ENCODE data around the gene FAM83B. TPM values are rescaled to one million over a fixed set of nuclear protein-coding genes. Genes with fewer than 3 reads are reported as not detected.

FAM83B gene
- total RNA-seq, 1 experiment from 2014 or later, result 0.07 TPM

DNA sequence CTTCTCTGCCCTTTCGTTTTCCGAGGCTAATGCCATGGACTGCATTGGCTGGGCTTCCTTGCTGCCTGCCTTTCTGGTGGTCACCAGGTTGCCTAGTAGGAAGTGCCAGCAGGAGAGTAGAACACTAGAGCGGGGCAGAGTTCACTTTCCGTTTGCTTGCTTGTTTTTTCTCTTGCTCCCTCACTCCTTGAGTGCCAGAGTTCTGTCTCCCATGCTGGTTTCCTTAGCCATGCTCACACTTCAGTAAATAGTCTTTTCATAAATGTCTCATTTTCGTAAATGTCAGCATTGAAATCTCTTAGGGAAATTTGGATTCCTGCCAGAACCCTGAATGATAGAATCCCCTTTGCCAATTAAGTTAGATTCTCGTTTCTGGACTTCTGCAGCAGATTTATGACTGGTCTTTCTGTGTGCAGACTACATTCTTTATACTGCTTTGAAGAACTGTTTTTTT, 63.9 kb downstream of the FAM83B start:
- no peaks in the 10 kb centered on the region for H3K36me3 ChIP-seq (ENCODE audit: low read depth, low read length)
- intact Hi-C loops (cut with micrococcal nuclease), result no loop called here
- no peak for ATAC-seq
- no peak overlapping the region for H2AFZ ChIP-seq (ENCODE audit: low read length)
- H3K4me1 ChIP-seq (ENCODE audit: insufficient read depth, low read length), result no peaks in the 10 kb centered on the region
- ChIA-PET POLR2A (ENCODE audit: unreplicated experiment) (no interaction called here), CTCF (no interaction called here)
- H3K9me3 ChIP-seq (ENCODE audit: low read length), result no peaks in the 10 kb centered on the region
- H3F3A ChIP-seq (ENCODE audit: low read length, unreplicated experiment), result no peaks in the 10 kb centered on the region
- H3K27me3 ChIP-seq (ENCODE audit: low read length), result no peaks in the 10 kb centered on the region
- H3K4me3 ChIP-seq (ENCODE audit: low read length), result no peak overlapping the region
- no TSS peak for BruUV-seq (replicated peaks)
- H3K79me2 ChIP-seq (ENCODE audit: low read length), result no peaks in the 10 kb centered on the region
- H3K9ac ChIP-seq (ENCODE audit: low read length), result no peak overlapping the region
- H4K20me1 ChIP-seq (ENCODE audit: low read length), result no peaks in the 10 kb centered on the region
- no peak overlapping the region for H3K4me2 ChIP-seq (ENCODE audit: low read length)
- H3K9me2 ChIP-seq (replicated peaks; ENCODE audit: low read length), result no peaks in the 10 kb centered on the region
- no peak for DNase-seq
- TF ChIP-seq EZH2 (IDR thresholded peaks at IDR 0.05; ENCODE audit: low read length, unreplicated experiment), result no peak
- no peak for TF ChIP-seq EZH2phosphoT487 (IDR thresholded peaks at IDR 0.05; ENCODE audit: borderline replicate concordance, low read length)
- TF ChIP-seq, protein P1, sequence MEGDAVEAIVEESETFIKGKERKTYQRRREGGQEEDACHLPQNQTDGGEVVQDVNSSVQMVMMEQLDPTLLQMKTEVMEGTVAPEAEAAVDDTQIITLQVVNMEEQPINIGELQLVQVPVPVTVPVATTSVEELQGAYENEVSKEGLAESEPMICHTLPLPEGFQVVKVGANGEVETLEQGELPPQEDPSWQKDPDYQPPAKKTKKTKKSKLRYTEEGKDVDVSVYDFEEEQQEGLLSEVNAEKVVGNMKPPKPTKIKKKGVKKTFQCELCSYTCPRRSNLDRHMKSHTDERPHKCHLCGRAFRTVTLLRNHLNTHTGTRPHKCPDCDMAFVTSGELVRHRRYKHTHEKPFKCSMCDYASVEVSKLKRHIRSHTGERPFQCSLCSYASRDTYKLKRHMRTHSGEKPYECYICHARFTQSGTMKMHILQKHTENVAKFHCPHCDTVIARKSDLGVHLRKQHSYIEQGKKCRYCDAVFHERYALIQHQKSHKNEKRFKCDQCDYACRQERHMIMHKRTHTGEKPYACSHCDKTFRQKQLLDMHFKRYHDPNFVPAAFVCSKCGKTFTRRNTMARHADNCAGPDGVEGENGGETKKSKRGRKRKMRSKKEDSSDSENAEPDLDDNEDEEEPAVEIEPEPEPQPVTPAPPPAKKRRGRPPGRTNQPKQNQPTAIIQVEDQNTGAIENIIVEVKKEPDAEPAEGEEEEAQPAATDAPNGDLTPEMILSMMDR (conservative IDR thresholded peaks at IDR 0.05; ENCODE audit: low read depth, low read length), result no peak
- H3K27ac ChIP-seq (ENCODE audit: low read length), result no peak overlapping the region

DNA sequence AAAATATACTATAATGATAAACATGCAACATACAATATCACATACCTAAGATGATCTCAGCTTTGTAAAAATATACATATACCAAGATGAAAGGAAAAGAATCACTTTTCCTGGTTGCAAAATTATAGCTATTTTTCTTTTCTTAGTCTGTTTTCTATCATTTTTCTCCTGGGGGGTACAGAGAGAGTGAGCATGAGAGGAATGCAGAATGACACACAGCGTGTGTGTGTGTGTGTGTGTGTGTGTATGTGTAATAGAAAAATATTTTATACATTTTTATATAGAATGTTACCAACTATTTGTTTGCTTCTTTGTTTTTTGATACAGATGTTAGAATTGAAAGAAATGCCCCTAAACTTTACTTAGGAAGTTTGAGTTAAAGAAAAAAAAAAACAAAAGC, 64.3 kb downstream of the FAM83B start:
- Histone ChIP-seq H3K9me2 (replicated peaks; ENCODE audit: low read length) (no peaks in the 10 kb centered on the region), H3K4me2 (ENCODE audit: low read length) (no peak overlapping the region), H3F3A (ENCODE audit: low read length, unreplicated experiment) (no peaks in the 10 kb centered on the region), H2AFZ (ENCODE audit: low read length) (no peak overlapping the region), H3K4me3 (ENCODE audit: low read length) (no peak overlapping the region), H3K9ac (ENCODE audit: low read length) (no peak overlapping the region), H3K79me2 (ENCODE audit: low read length) (no peaks in the 10 kb centered on the region), H3K27me3 (ENCODE audit: low read length) (no peaks in the 10 kb centered on the region), H3K9me3 (ENCODE audit: low read length) (no peaks in the 10 kb centered on the region), H3K4me1 (ENCODE audit: insufficient read depth, low read length) (peaks cover 2% of the 10 kb centered on the region), H3K36me3 (ENCODE audit: low read depth, low read length) (no peaks in the 10 kb centered on the region), H3K27ac (ENCODE audit: low read length) (no peak overlapping the region), H4K20me1 (ENCODE audit: low read length) (no peaks in the 10 kb centered on the region)
- no peak for ATAC-seq
- TF ChIP-seq, protein P1 (conservative IDR thresholded peaks at IDR 0.05; ENCODE audit: low read depth, low read length), result no peak
- no peak for TF ChIP-seq EZH2phosphoT487 (IDR thresholded peaks at IDR 0.05; ENCODE audit: borderline replicate concordance, low read length)
- no peak for TF ChIP-seq EZH2 (IDR thresholded peaks at IDR 0.05; ENCODE audit: low read length, unreplicated experiment)
- CTCF ChIA-PET, result no interaction called here
- no peak for DNase-seq
- no TSS peak for BruUV-seq (replicated peaks)
- intact Hi-C loops (cut with micrococcal nuclease), result no loop called here
- POLR2A ChIA-PET (ENCODE audit: unreplicated experiment), result no interaction called here

DNA sequence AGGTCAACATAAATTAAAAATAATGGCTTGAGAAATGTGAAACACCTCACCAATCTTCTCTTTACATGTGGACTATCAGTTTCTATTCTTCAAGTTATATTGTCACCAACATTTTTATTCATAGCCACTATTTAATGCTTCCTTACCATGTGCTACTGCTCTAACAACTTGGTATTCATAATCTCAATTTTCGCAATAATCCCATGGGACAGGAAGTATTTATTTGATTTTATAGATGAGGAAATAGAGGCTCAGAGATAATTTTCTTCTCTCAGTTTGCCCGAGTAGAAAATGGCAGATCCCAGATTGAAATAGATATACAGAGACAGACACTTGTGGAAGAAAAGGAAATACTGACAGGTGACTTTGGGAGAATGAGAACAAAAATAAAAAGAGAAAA, 66.6 kb downstream of the FAM83B start:
- no TSS peak for BruUV-seq (replicated peaks)
- Histone ChIP-seq H3K27me3 (ENCODE audit: low read length) (no peaks in the 10 kb centered on the region), H3K4me3 (ENCODE audit: low read length) (no peak overlapping the region), H3K9ac (ENCODE audit: low read length) (no peak overlapping the region), H3K36me3 (ENCODE audit: low read depth, low read length) (no peaks in the 10 kb centered on the region), H3F3A (ENCODE audit: low read length, unreplicated experiment) (peaks cover 5% of the 10 kb centered on the region), H3K9me2 (replicated peaks; ENCODE audit: low read length) (no peaks in the 10 kb centered on the region), H3K4me2 (ENCODE audit: low read length) (no peak overlapping the region), H3K9me3 (ENCODE audit: low read length) (no peaks in the 10 kb centered on the region), H3K4me1 (ENCODE audit: insufficient read depth, low read length) (peaks cover 16% of the 10 kb centered on the region), H4K20me1 (ENCODE audit: low read length) (no peaks in the 10 kb centered on the region), H3K27ac (ENCODE audit: low read length) (no peak overlapping the region), H3K79me2 (ENCODE audit: low read length) (no peaks in the 10 kb centered on the region), H2AFZ (ENCODE audit: low read length) (no peak overlapping the region)
- no peak for ATAC-seq
- POLR2A ChIA-PET (ENCODE audit: unreplicated experiment), result no interaction called here
- DNase-seq, result no peak
- TF ChIP-seq, protein P1 (conservative IDR thresholded peaks at IDR 0.05; ENCODE audit: low read depth, low read length), result no peak
- TF ChIP-seq EZH2phosphoT487 (IDR thresholded peaks at IDR 0.05; ENCODE audit: borderline replicate concordance, low read length), result no peak
- no peak for TF ChIP-seq EZH2 (IDR thresholded peaks at IDR 0.05; ENCODE audit: low read length, unreplicated experiment)
- intact Hi-C loops (cut with micrococcal nuclease), result no loop called here
- CTCF ChIA-PET, result no interaction called here
